SK-N-SH (cell line): ENCODE data around the gene ZER1. TPM values are rescaled to one million over a fixed set of nuclear protein-coding genes. Genes with fewer than 3 reads are reported as not detected.

Experiments used
- CTCF ChIA-PET: fragments of 300-600, 350-600 bp; formaldehyde crosslinking; extraction: SDS; loops from one replicate; lab custom pipeline; 2021; lab: Yijun Ruan, JAX
- POLR2A ChIA-PET: fragments of 350-600 bp; sonication (Branson Sonifier 250); formaldehyde crosslinking; extraction: SDS; loops from one replicate; lab custom pipeline; 2020; ENCODE audit warnings: antibody characterized with exemption, inconsistent platforms; lab: Yijun Ruan, JAX
- DNase-seq: peaks from one replicate; pipeline ENCODE4 v3.0.0; 2012
- H2AFZ ChIP-seq: fragments of 200-600 bp; sonication (generic); 2 replicates; pipeline ENCODE4 v1.8.1; 2016; ENCODE audit warnings: antibody characterized with exemption, mild to moderate bottlenecking, low read depth
- H3F3A ChIP-seq: fragments of 200-600 bp; sonication (generic); replicated peaks from 2 replicates; pipeline ENCODE3; 2016; ENCODE audit warnings: antibody characterized with exemption, mild to moderate bottlenecking; ENCODE audit not compliant: insufficient read depth
- H3K27ac ChIP-seq, 2 experiments: fragments of 200-500 bp in 1 of 2; fragments of 200-600 bp in 1 of 2; sonication (Bioruptor generic) in 1 of 2; sonication (generic), shearing (Covaris generic) in 1 of 2; 2 replicates each; pipeline versions ENCODE4 v1.5.1 to v1.6.1; 2014 to 2016; ENCODE audit warnings: low read depth in 2 of 2, inconsistent platforms in 1 of 2, low read length in 1 of 2, mild to moderate bottlenecking in 1 of 2, mixed read lengths in 1 of 2
- H3K27me3 ChIP-seq: fragments of 200-600 bp; sonication (generic), shearing (Covaris generic); 2 replicates; pipeline ENCODE4 v1.6.1; 2016; ENCODE audit warnings: mixed run types; ENCODE audit not compliant: insufficient read depth
- H3K36me3 ChIP-seq, 2 experiments: fragments of 200-500 bp in 1 of 2; fragments of 200-600 bp in 1 of 2; sonication (Bioruptor generic) in 1 of 2; sonication (generic) in 1 of 2; replicated peaks in 1 of 2; 2 replicates each; pipeline versions ENCODE3 to v1.5.1; 2014 to 2016; ENCODE audit warnings: low read length in 1 of 2, mild to moderate bottlenecking in 1 of 2; ENCODE audit not compliant: insufficient read depth in 2 of 2, control insufficient read depth in 1 of 2
- H3K4me1 ChIP-seq, 2 experiments: fragments of 200-500 bp in 1 of 2; fragments of 200-600 bp in 1 of 2; sonication (Bioruptor generic) in 1 of 2; sonication (generic), shearing (Covaris generic) in 1 of 2; 2 replicates each; pipeline versions ENCODE4 v1.5.1 to v1.6.1; 2014 to 2016; ENCODE audit warnings: low read depth in 1 of 2, low read length in 1 of 2, mixed run types in 1 of 2; ENCODE audit not compliant: insufficient read depth in 2 of 2, control insufficient read depth in 1 of 2
- H3K4me2 ChIP-seq: fragments of 200-600 bp; sonication (generic), shearing (Covaris generic); 2 replicates; pipeline ENCODE4 v1.6.1; 2017; ENCODE audit warnings: mixed run types
- H3K4me3 ChIP-seq, 2 experiments: fragments of 200-500 bp in 1 of 2; fragments of 200-600 bp in 1 of 2; sonication (Bioruptor generic) in 1 of 2; sonication (generic), shearing (Covaris generic) in 1 of 2; 2 replicates each; pipeline versions ENCODE4 v1.5.1 to v1.8.1; 2014 to 2016; ENCODE audit warnings: low read depth in 2 of 2, inconsistent platforms in 1 of 2, low read length in 1 of 2, mild to moderate bottlenecking in 1 of 2, mixed read lengths in 1 of 2, moderate library complexity in 1 of 2
- H3K79me2 ChIP-seq: fragments of 200-600 bp; sonication (generic); 2 replicates; pipeline ENCODE4 v1.8.1; 2017; ENCODE audit warnings: mild to moderate bottlenecking; ENCODE audit not compliant: insufficient read depth
- H3K9ac ChIP-seq: fragments of 200-600 bp; sonication (generic); 2 replicates; pipeline ENCODE4 v1.6.1; 2017; ENCODE audit warnings: mixed run types
- H3K9me2 ChIP-seq: fragments of 200-600 bp; sonication (generic); 2 replicates; pipeline ENCODE4 v1.6.1; 2017; ENCODE audit warnings: mixed run types
- H3K9me3 ChIP-seq: fragments of 200-600 bp; sonication (generic); 2 replicates; pipeline ENCODE4 v1.6.1; 2017; ENCODE audit warnings: mixed run types, mild to moderate bottlenecking, moderate library complexity
- H4K20me1 ChIP-seq: fragments of 200-600 bp; sonication (generic); 2 replicates; pipeline ENCODE4 v1.6.1; 2017; ENCODE audit warnings: mild to moderate bottlenecking, mixed run types; ENCODE audit not compliant: insufficient read depth
- CHD2 ChIP-seq: fragments of 150-350 bp; IDR thresholded peaks from 2 replicates; pipeline ENCODE4 v1.6.1; 2018; ENCODE audit warnings: low read length; ENCODE audit not compliant: partially characterized antibody
- ELF1 ChIP-seq: IDR thresholded peaks from 2 replicates; pipeline ENCODE4 v1.4.0; 2012
- FOSL2 ChIP-seq: IDR thresholded peaks from 2 replicates; pipeline ENCODE4 v1.4.0; 2012; ENCODE audit warnings: low read depth, mild to moderate bottlenecking, moderate library complexity, borderline replicate concordance
- GABPA ChIP-seq: IDR thresholded peaks from 2 replicates; pipeline ENCODE4 v1.4.0; 2012; ENCODE audit warnings: low read depth, mild to moderate bottlenecking
- MXI1 ChIP-seq: IDR thresholded peaks from 2 replicates; pipeline ENCODE4 v1.6.1; 2012; ENCODE audit warnings: mild to moderate bottlenecking, low read depth, low read length, improper control_type of control experiment
- NRF1 ChIP-seq: IDR thresholded peaks from 2 replicates; pipeline ENCODE4 v1.6.1; 2012; ENCODE audit warnings: low read depth, mild to moderate bottlenecking, low read length
- POLR2AphosphoS5 ChIP-seq: IDR thresholded peaks from 2 replicates; pipeline ENCODE4 v1.6.1; 2012; ENCODE audit warnings: low read depth, low read length
- RAD21 ChIP-seq: IDR thresholded peaks from 2 replicates; pipeline ENCODE4 v1.6.1; 2012; ENCODE audit warnings: mild to moderate bottlenecking, low read length
- RXRA ChIP-seq: IDR thresholded peaks from 2 replicates; pipeline ENCODE4 v1.4.0; 2012; ENCODE audit warnings: low read depth, mild to moderate bottlenecking, borderline replicate concordance
- SIN3A ChIP-seq: IDR thresholded peaks from 2 replicates; pipeline ENCODE4 v1.6.1; 2012; ENCODE audit warnings: low read depth, mild to moderate bottlenecking, low read length, moderate library complexity, borderline replicate concordance
- SMC3 ChIP-seq: IDR thresholded peaks from 2 replicates; pipeline ENCODE4 v1.6.1; 2012; ENCODE audit warnings: low read depth, low read length, improper control_type of control experiment
- TEAD4 ChIP-seq: IDR thresholded peaks from 2 replicates; pipeline ENCODE4 v1.4.0; 2012; ENCODE audit warnings: mild to moderate bottlenecking, borderline replicate concordance; ENCODE audit not compliant: insufficient read depth
- WGBS: methylation state at CpG from one replicate; pipeline ENCODE4 v1.1.6; 2017; ENCODE audit warnings: low lambda C conversion rate; 5-methylcytosine and 5-hydroxymethylcytosine counted together
- polyA plus RNA-seq, 3 experiments: library from polyadenylated mRNA; depleted of rRNA; stranded (reverse); fragments of >200 nt; gene quantifications; 2 replicates each; pipeline ENCODE4 v1.2.3, GENCODE V29; 2012
- TF ChIP-seq, protein P1 (sequence below): IDR thresholded peaks from 2 replicates; pipeline ENCODE4 v1.6.1; 2012; ENCODE audit warnings: mild to moderate bottlenecking, low read depth, low read length, moderate library complexity
- TF ChIP-seq, protein P2 (sequence below): IDR thresholded peaks from 2 replicates; pipeline ENCODE4 v1.4.0; 2012; ENCODE audit warnings: low read depth
- TF ChIP-seq, protein P3 (sequence below): fragments of 200-600 bp; sonication (generic); IDR thresholded peaks from 2 replicates; pipeline ENCODE4 v1.6.1; 2017; ENCODE audit warnings: antibody characterized with exemption, mild to moderate bottlenecking, moderate library complexity
- TF ChIP-seq, protein P4 (sequence below): IDR thresholded peaks from 2 replicates; pipeline ENCODE4 v1.4.0; 2012; ENCODE audit warnings: low read depth, borderline replicate concordance

ZER1 gene
- polyA plus RNA-seq, 1 of the 3 experiments (the other 2 are of a cell fraction): 30.9 TPM

DNA sequence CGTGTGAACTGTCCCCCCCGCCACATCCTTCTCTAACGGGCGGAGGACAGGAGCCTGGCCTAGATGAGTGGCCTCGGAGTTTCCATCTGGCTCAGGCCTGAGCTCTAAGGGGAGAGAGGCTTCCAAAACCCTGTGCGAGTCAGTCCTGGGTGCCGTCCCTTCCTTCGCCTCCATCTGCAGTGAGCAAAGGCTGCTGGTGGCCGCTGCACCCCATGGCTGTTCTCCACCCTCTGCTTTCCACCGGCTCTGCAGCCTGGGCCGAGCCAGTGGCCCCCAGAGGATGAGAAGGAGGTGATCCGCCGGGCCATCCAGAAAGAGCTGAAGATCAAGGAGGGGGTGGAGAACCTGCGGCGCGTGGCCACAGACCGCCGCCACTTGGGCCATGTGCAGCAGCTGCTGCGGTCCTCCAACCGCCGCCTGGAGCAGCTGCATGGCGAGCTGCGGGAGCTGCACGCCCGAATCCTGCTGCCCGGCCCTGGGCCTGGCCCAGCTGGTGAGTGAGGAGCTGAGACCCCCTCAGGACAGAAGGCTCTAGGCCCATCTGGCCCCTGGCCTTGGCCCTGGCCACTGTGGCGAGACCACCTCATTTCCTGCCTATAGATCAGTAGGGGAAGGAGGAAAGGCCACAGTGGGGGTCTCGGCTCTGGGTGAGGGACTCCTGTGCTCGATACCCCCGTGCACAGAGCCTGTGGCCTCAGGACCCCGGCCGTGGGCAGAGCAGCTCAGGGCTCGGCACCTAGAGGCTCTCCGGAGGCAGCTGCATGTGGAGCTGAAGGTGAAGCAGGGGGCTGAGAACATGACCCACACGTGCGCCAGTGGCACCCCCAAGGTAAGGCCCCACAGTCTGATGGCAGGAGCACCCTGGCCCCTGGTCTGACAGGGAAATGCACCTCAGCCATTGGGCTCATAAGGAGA, 66.4 kb downstream of the ZER1 start (continued):
- TF ChIP-seq, protein P1, sequence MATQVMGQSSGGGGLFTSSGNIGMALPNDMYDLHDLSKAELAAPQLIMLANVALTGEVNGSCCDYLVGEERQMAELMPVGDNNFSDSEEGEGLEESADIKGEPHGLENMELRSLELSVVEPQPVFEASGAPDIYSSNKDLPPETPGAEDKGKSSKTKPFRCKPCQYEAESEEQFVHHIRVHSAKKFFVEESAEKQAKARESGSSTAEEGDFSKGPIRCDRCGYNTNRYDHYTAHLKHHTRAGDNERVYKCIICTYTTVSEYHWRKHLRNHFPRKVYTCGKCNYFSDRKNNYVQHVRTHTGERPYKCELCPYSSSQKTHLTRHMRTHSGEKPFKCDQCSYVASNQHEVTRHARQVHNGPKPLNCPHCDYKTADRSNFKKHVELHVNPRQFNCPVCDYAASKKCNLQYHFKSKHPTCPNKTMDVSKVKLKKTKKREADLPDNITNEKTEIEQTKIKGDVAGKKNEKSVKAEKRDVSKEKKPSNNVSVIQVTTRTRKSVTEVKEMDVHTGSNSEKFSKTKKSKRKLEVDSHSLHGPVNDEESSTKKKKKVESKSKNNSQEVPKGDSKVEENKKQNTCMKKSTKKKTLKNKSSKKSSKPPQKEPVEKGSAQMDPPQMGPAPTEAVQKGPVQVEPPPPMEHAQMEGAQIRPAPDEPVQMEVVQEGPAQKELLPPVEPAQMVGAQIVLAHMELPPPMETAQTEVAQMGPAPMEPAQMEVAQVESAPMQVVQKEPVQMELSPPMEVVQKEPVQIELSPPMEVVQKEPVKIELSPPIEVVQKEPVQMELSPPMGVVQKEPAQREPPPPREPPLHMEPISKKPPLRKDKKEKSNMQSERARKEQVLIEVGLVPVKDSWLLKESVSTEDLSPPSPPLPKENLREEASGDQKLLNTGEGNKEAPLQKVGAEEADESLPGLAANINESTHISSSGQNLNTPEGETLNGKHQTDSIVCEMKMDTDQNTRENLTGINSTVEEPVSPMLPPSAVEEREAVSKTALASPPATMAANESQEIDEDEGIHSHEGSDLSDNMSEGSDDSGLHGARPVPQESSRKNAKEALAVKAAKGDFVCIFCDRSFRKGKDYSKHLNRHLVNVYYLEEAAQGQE: no peak
- TF ChIP-seq TEAD4 (no peak), ELF1 (no peak)
- TF ChIP-seq, protein P2, sequence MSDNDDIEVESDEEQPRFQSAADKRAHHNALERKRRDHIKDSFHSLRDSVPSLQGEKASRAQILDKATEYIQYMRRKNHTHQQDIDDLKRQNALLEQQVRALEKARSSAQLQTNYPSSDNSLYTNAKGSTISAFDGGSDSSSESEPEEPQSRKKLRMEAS: no peak

GRCh38 chr9:128704356-128704670, 67.4 kb downstream of the ZER1 start:
- ChIA-PET CTCF (interaction anchor here (0.6 to 4.0 kb wide), 10 partner anchors 11 to 148 kb away, joined by 3 to 64 read pairs (median 4); partner anchors contain the start of genes ENDOG, SET and ZDHHC12), POLR2A (interaction anchor here (0.8 kb wide), 1 partner anchor 15 kb away, joined by 3 read pairs; the partner anchor contains the start of gene SET)
- TF ChIP-seq SMC3: no peak
- TF ChIP-seq FOSL2: no peak
- no peak for TF ChIP-seq TEAD4
- TF ChIP-seq POLR2AphosphoS5: no peak
- TF ChIP-seq MXI1: no peak
- TF ChIP-seq, protein P3, sequence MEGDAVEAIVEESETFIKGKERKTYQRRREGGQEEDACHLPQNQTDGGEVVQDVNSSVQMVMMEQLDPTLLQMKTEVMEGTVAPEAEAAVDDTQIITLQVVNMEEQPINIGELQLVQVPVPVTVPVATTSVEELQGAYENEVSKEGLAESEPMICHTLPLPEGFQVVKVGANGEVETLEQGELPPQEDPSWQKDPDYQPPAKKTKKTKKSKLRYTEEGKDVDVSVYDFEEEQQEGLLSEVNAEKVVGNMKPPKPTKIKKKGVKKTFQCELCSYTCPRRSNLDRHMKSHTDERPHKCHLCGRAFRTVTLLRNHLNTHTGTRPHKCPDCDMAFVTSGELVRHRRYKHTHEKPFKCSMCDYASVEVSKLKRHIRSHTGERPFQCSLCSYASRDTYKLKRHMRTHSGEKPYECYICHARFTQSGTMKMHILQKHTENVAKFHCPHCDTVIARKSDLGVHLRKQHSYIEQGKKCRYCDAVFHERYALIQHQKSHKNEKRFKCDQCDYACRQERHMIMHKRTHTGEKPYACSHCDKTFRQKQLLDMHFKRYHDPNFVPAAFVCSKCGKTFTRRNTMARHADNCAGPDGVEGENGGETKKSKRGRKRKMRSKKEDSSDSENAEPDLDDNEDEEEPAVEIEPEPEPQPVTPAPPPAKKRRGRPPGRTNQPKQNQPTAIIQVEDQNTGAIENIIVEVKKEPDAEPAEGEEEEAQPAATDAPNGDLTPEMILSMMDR: no peak
- TF ChIP-seq, protein P4, sequence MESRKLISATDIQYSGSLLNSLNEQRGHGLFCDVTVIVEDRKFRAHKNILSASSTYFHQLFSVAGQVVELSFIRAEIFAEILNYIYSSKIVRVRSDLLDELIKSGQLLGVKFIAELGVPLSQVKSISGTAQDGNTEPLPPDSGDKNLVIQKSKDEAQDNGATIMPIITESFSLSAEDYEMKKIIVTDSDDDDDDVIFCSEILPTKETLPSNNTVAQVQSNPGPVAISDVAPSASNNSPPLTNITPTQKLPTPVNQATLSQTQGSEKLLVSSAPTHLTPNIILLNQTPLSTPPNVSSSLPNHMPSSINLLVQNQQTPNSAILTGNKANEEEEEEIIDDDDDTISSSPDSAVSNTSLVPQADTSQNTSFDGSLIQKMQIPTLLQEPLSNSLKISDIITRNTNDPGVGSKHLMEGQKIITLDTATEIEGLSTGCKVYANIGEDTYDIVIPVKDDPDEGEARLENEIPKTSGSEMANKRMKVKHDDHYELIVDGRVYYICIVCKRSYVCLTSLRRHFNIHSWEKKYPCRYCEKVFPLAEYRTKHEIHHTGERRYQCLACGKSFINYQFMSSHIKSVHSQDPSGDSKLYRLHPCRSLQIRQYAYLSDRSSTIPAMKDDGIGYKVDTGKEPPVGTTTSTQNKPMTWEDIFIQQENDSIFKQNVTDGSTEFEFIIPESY: no peak
- no peak for TF ChIP-seq CHD2
- TF ChIP-seq RXRA: no peak
- TF ChIP-seq RAD21: no peak
- TF ChIP-seq, protein P2: no peak
- no peak for TF ChIP-seq NRF1
- no peak for TF ChIP-seq GABPA
- no peak for TF ChIP-seq SIN3A
- no peak overlapping the region for H3K4me2 ChIP-seq
- no peak overlapping the region for H2AFZ ChIP-seq
- H4K20me1 ChIP-seq: no peaks in the 10 kb centered on the region
- H3K9me3 ChIP-seq: no peaks in the 10 kb centered on the region
- H3K9me2 ChIP-seq: no peaks in the 10 kb centered on the region
- H3K9ac ChIP-seq: no peak overlapping the region
- DNase-seq: no peak
- H3K36me3 ChIP-seq: no peaks in the 10 kb centered on the region
- H3K4me3 ChIP-seq: no peak overlapping the region
- no peaks in the 10 kb centered on the region for H3K27me3 ChIP-seq
- peaks cover 0 to 4% of the 10 kb centered on the region in 2 experiments; a peak in 1 of 4 replicates for H3K4me1 ChIP-seq
- H3F3A ChIP-seq: peaks cover 19% of the 10 kb centered on the region
- no peaks in the 10 kb centered on the region for H3K79me2 ChIP-seq
- no peak overlapping the region for H3K27ac ChIP-seq
- WGBS: 100% methylated on average over 1 of the region's 5 CpGs
